ENCODE results near the gene SLC6A18. TPM values are rescaled to one million over a fixed set of nuclear protein-coding genes. Genes with fewer than 3 reads are reported as not detected.

SLC6A18 gene
- total and polyA plus RNA-seq, 9 of the 15 experiments (the other 6 are each of a cell fraction or from before 2014, with no cell fraction given) = not detected

DNA sequence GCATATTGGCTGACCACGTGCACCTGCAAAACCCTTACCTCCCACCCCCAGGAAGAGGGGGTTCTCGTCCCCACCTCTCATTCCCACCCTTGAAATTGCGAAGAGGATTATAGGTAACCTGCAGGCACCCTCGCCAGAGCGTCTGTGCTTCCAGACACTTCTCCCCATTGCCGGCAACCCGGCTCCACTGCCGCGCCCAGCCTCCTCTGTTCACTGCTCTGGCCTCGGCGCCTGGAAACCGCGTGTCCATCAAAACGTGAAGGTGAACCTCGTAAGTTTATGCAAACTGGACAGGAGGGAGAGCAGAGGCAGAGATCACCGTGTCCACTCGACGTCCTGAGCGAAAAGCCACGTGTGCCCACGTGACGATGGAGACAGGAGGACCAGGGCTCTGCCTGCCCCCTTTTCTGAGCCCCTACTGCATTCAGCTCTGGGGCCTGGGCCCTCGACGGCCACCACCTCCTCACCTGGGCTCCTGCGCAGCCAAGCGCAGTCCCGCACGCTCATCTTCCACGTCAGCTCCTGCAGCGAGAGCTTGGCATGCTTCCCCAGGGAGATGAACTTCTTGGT lies 67.8 kb downstream of the SLC6A18 start:
- ATAC-seq (no peak), DNase-seq (ENCODE audit: extremely low read depth in 1 of 4, low spot score in 3 of 4) (no peak), FAIRE-seq (no peak)
- Histone ChIP-seq H3K9me1 (ENCODE audit: control insufficient read depth, insufficient read depth, low read length) (no peaks in the 10 kb centered on the region), H3K9ac (ENCODE audit: insufficient read depth in 1 of 2, low read depth in 2 of 2, low read length in 2 of 2) (no peak overlapping the region; a peak in 1 of 4 replicates), H3K4me3 (no peak overlapping the region), H3K27me3 (ENCODE audit: control insufficient read depth in 2 of 2, insufficient read depth in 2 of 2, low read length in 2 of 2) (peaks cover 11 to 52% of the 10 kb centered on the region in 2 experiments), H3K4me2 (ENCODE audit: insufficient read depth, low read length) (no peak overlapping the region), H3K9me3 (replicated peaks; ENCODE audit: control insufficient read depth, insufficient read depth, low read depth, low read length) (no peaks in the 10 kb centered on the region), H3K79me2 (ENCODE audit: control insufficient read depth, insufficient read depth, low read length) (no peaks in the 10 kb centered on the region), H3K4me1 (replicated peaks in 1 of 2; ENCODE audit: control insufficient read depth in 2 of 2, insufficient read depth in 2 of 2, low read length in 2 of 2) (peaks cover 0 to 60% of the 10 kb centered on the region in 2 experiments; a peak in 2 of 5 replicates), H2AFZ (ENCODE audit: low read depth, low read length) (no peak overlapping the region), H3K27ac (ENCODE audit: extremely low read depth, low read depth, low read length) (no peak overlapping the region), H4K20me1 (replicated peaks; ENCODE audit: control insufficient read depth, insufficient read depth, low read length) (peaks cover 9% of the 10 kb centered on the region; the same call in 1 of the 2 replicates), H3K36me3 (ENCODE audit: control insufficient read depth, insufficient read depth, low read length) (no peaks in the 10 kb centered on the region)
- in situ Hi-C loops (cut with MboI) (no loop called here), intact Hi-C loops (cut with micrococcal nuclease) (no loop called here)
- 23% methylated on average over 27 of the region's 30 CpGs for WGBS (ENCODE audit: insufficient coverage, low coverage, missing lambda C conversion rate)
- ChIA-PET CTCF (ENCODE audit: low intra/inter-chr PET ratio) (no interaction called here), POLR2A (interaction anchor here (1.2 kb wide), 1 partner anchor 17 kb away, joined by 5 read pairs; no protein-coding TSS in a partner anchor)
- BruUV-seq (replicated peaks) = no TSS peak
- TF ChIP-seq, protein P1, sequence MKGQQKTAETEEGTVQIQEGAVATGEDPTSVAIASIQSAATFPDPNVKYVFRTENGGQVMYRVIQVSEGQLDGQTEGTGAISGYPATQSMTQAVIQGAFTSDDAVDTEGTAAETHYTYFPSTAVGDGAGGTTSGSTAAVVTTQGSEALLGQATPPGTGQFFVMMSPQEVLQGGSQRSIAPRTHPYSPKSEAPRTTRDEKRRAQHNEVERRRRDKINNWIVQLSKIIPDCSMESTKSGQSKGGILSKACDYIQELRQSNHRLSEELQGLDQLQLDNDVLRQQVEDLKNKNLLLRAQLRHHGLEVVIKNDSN (CRISPR knock-in tag; IDR thresholded peaks at IDR 0.05) = 0 out of 2 replicates have a peak, but pooled peaks have one; percentile 36
- TF ChIP-seq, protein P2, sequence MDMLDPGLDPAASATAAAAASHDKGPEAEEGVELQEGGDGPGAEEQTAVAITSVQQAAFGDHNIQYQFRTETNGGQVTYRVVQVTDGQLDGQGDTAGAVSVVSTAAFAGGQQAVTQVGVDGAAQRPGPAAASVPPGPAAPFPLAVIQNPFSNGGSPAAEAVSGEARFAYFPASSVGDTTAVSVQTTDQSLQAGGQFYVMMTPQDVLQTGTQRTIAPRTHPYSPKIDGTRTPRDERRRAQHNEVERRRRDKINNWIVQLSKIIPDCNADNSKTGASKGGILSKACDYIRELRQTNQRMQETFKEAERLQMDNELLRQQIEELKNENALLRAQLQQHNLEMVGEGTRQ (CRISPR knock-in tag; IDR thresholded peaks at IDR 0.05) = peak; percentile 27; the same call in 1 of the 2 replicates
- TF ChIP-seq, protein P3, sequence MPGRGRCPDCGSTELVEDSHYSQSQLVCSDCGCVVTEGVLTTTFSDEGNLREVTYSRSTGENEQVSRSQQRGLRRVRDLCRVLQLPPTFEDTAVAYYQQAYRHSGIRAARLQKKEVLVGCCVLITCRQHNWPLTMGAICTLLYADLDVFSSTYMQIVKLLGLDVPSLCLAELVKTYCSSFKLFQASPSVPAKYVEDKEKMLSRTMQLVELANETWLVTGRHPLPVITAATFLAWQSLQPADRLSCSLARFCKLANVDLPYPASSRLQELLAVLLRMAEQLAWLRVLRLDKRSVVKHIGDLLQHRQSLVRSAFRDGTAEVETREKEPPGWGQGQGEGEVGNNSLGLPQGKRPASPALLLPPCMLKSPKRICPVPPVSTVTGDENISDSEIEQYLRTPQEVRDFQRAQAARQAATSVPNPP (IDR thresholded peaks at IDR 0.05; ENCODE audit: borderline replicate concordance, insufficient read depth, insufficient read length) = no peak
- no peak for TF ChIP-seq HNRNPH1 (optimal IDR thresholded peaks at IDR 0.05; ENCODE audit: low read depth, low read length)

All from K562 (cell line).